HepG2 (cell line): ENCODE results near the gene CCDC66. TPM values are rescaled to one million over a fixed set of nuclear protein-coding genes. Genes with fewer than 3 reads are reported as not detected.

Source experiments
- ATAC-seq: fragments of 200-7000 bp; cut with Tn5 transposase; 3 replicates; pipeline ENCODE4 v1.9.1; 2020; ENCODE audit warnings: mild to moderate bottlenecking, moderate library complexity
- BruUV-seq: library from RNA; stranded (reverse); fragments of 400-500 nt; replicated peaks from 2 replicates; lab custom pipeline; 2021; lab: Mats Ljungman, UMichigan
- CTCF ChIA-PET: fragments of 300-600 bp; formaldehyde crosslinking; extraction: SDS; loops from one replicate; lab custom pipeline; 2021; ENCODE audit warnings: low total read pairs, inconsistent platforms, low intra/inter-chr PET ratio; lab: Yijun Ruan, JAX
- POLR2A ChIA-PET: fragments of 350-600 bp; sonication (Branson Sonifier 250); formaldehyde crosslinking; loops from one replicate; lab custom pipeline; 2020; ENCODE audit warnings: antibody characterized with exemption, inconsistent platforms; lab: Yijun Ruan, JAX
- DNase-seq: peaks from one replicate; pipeline ENCODE4 v3.0.0-alpha.2; 2015; ENCODE audit warnings: low spot score
- FAIRE-seq: peaks from 3 replicates; lab custom pipeline; 2011; peaks lifted over from hg19 to GRCh38; lab: Jason Lieb, UNC
- H2AFZ ChIP-seq: one replicate; pipeline ENCODE4 v1.6.1; 2011; ENCODE audit warnings: low read length, inconsistent platforms
- H3K27ac ChIP-seq: fragments of 300-600 bp; 3 replicates; pipeline ENCODE4 v1.8.0; 2011; ENCODE audit warnings: mixed run types, mild to moderate bottlenecking, mixed read lengths, low read length, inconsistent platforms; ENCODE audit not compliant: insufficient read depth; ENCODE audit errors: extremely low read length
- H3K27me3 ChIP-seq, 2 experiments: fragments of 200-600 bp in 1 of 2; 2 replicates in 1 of 2; 3 replicates in 1 of 2; pipeline versions ENCODE4 v1.6.0 to v1.8.0; 2011; ENCODE audit warnings: low read length in 2 of 2, mild to moderate bottlenecking in 2 of 2, moderate library complexity in 2 of 2, inconsistent platforms in 1 of 2; ENCODE audit not compliant: insufficient read depth in 2 of 2, control insufficient read depth in 1 of 2
- H3K36me3 ChIP-seq, 2 experiments: fragments of 200-600 bp in 1 of 2; replicated peaks in 1 of 2; 2 replicates in 1 of 2; 3 replicates in 1 of 2; pipeline versions ENCODE4 v1.5.1 to v1.8.0; 2011; ENCODE audit warnings: low read length in 2 of 2, inconsistent platforms in 1 of 2; ENCODE audit not compliant: insufficient read depth in 2 of 2, control insufficient read depth in 1 of 2
- H3K4me1 ChIP-seq: 2 replicates; pipeline ENCODE4 v1.5.1; 2012; ENCODE audit warnings: low read length, inconsistent platforms; ENCODE audit not compliant: insufficient read depth
- H3K4me2 ChIP-seq: 2 replicates; pipeline ENCODE4 v1.6.0; 2011; ENCODE audit warnings: low read depth, low read length, inconsistent platforms
- H3K4me3 ChIP-seq, 3 experiments: fragments of 200-600 bp in 1 of 3; sonication (generic), shearing (Covaris generic) in 1 of 3; replicated peaks in 1 of 3; 2 replicates each; pipeline ENCODE4 v1.5.1; 2011 to 2016; ENCODE audit warnings: low read length in 3 of 3, inconsistent platforms in 2 of 3, low read depth in 2 of 3, mild to moderate bottlenecking in 2 of 3, control low read depth in 1 of 3, mixed read lengths in 1 of 3; ENCODE audit not compliant: insufficient read depth in 1 of 3
- H3K79me2 ChIP-seq: one replicate; pipeline ENCODE4 v1.6.1; 2011; ENCODE audit warnings: low read length, inconsistent platforms; ENCODE audit not compliant: insufficient read depth
- H3K9ac ChIP-seq: 2 replicates; pipeline ENCODE4 v1.6.0; 2011; ENCODE audit warnings: mild to moderate bottlenecking, low read depth, low read length, inconsistent platforms; ENCODE audit not compliant: insufficient read depth
- H3K9me3 ChIP-seq: 2 replicates; pipeline ENCODE4 v1.5.1; 2012; ENCODE audit warnings: mild to moderate bottlenecking, low read length
- H4K20me1 ChIP-seq: 2 replicates; pipeline ENCODE4 v1.6.0; 2011; ENCODE audit warnings: inconsistent platforms, mild to moderate bottlenecking, low read length, moderate library complexity; ENCODE audit not compliant: insufficient read depth
- DDIT3 ChIP-seq: sonication (generic); formaldehyde crosslinking; IDR thresholded peaks from 2 replicates; pipeline ENCODE4 v1.4.0; 2020; ENCODE audit warnings: mild to moderate bottlenecking, missing genetic modification reagents
- EHMT2 ChIP-seq: fragments of 200-600 bp; sonication (generic); IDR thresholded peaks from 2 replicates; pipeline ENCODE4 v1.7.0; 2017; ENCODE audit warnings: antibody characterized with exemption, low read depth, low read length, borderline replicate concordance
- GTF3A ChIP-seq: sonication (generic); formaldehyde crosslinking; conservative IDR thresholded peaks from 2 replicates; pipeline ENCODE4 v1.4.0; 2020; ENCODE audit warnings: mild to moderate bottlenecking, missing genetic modification reagents
- POLR2A ChIP-seq, 2 experiments: IDR thresholded peaks; 2 replicates each; pipeline ENCODE4 v1.6.1; 2011; ENCODE audit warnings: low read depth in 2 of 2, low read length in 2 of 2, mild to moderate bottlenecking in 1 of 2, moderate library complexity in 1 of 2; ENCODE audit not compliant: insufficient read depth in 1 of 2
- SATB2 ChIP-seq: sonication (generic); formaldehyde crosslinking; IDR thresholded peaks from 2 replicates; pipeline ENCODE4 v1.5.0; 2020; ENCODE audit warnings: missing genetic modification reagents
- SIX4 ChIP-seq: sonication (generic); formaldehyde crosslinking; IDR thresholded peaks from 2 replicates; pipeline ENCODE4 v1.4.0; 2020; ENCODE audit warnings: missing genetic modification reagents
- SNAI1 ChIP-seq: sonication (generic); formaldehyde crosslinking; IDR thresholded peaks from 2 replicates; pipeline ENCODE4 v1.5.0; 2020; ENCODE audit warnings: mild to moderate bottlenecking, missing genetic modification reagents, borderline replicate concordance
- ZBTB2 ChIP-seq: sonication (generic); formaldehyde crosslinking; IDR thresholded peaks from 2 replicates; pipeline ENCODE4 v1.8.0; 2022; ENCODE audit warnings: low read depth, missing genetic modification reagents
- ZNF224 ChIP-seq: sonication (generic); formaldehyde crosslinking; IDR thresholded peaks from 2 replicates; pipeline ENCODE4 v1.5.0; 2020; ENCODE audit warnings: mild to moderate bottlenecking, missing genetic modification reagents
- ZNF333 ChIP-seq: sonication (generic); formaldehyde crosslinking; IDR thresholded peaks from 2 replicates; pipeline ENCODE4 v1.4.0; 2020; ENCODE audit warnings: mild to moderate bottlenecking, missing genetic modification reagents, borderline replicate concordance
- ZNF484 ChIP-seq: sonication (generic); formaldehyde crosslinking; IDR thresholded peaks from 2 replicates; pipeline ENCODE4 v1.5.1; 2020; ENCODE audit warnings: mild to moderate bottlenecking, low read depth, missing genetic modification reagents, borderline replicate concordance
- WGBS: methylation state at CpG from one replicate; pipeline ENCODE4 v1.1.6; 2017; ENCODE audit warnings: low lambda C conversion rate; 5-methylcytosine and 5-hydroxymethylcytosine counted together
- in situ Hi-C: cut with HindIII; loops from 2 replicates; pipeline ENCODE4 v1.10.0; 2017; ENCODE audit warnings: low pct_unique_long_range_greater_than_20kb; ENCODE audit not compliant: extremely low pct_ligation_motif_present
- intact Hi-C: fragments of 100-400 bp; cut with micrococcal nuclease; formaldehyde crosslinking; loops from one replicate; pipeline ENCODE4 v1.10.0; 2022; ENCODE audit not compliant: unreplicated experiment
- polyA plus RNA-seq, 8 experiments: library from polyadenylated mRNA; depleted of rRNA in 3 of 8; stranded (reverse) in 7 of 8; unstranded in 1 of 8; fragments of >200 nt; fragmentation: Illumina TruSeq in 4 of 8; extraction: Trizol in 4 of 8; gene quantifications; 2 replicates each; pipeline versions ENCODE4 v1.2.1 to v1.2.3, GENCODE V29; 2011 to 2016; ENCODE audit warnings: low read depth in 4 of 8, missing spikeins in 1 of 8, mixed read lengths in 1 of 8; ENCODE audit not compliant: insufficient read depth in 1 of 8
- total RNA-seq, 5 experiments: library from RNA; depleted of rRNA; stranded (reverse); fragments of >200 nt; fragmentation: Illumina TruSeq; extraction: Trizol; gene quantifications; 2 replicates each; pipeline ENCODE4 v1.2.3, GENCODE V29; 2016; ENCODE audit warnings: low read depth in 1 of 5

CCDC66 gene
- total and polyA plus RNA-seq, 2 of the 13 experiments (the other 11 are each of a cell fraction or from before 2014, with no cell fraction given), result 8.4 to 19.9 TPM

- Histone ChIP-seq H3K27me3 (no peaks in the 10 kb centered on the region), H3K9ac (no peak overlapping the region), H3K4me1 (no peaks in the 10 kb centered on the region), H3K9me3 (no peaks in the 10 kb centered on the region), H4K20me1 (no peaks in the 10 kb centered on the region), H3K4me3 (no peak overlapping the region), H2AFZ (no peak overlapping the region), H3K4me2 (no peak overlapping the region), H3K27ac (no peak overlapping the region), H3K79me2 (no peaks in the 10 kb centered on the region), H3K36me3 (peaks cover 5 to 27% of the 10 kb centered on the region in 2 experiments; a peak in 3 of 5 replicates)
- ATAC-seq (no peak), FAIRE-seq (no peak), DNase-seq (no peak)
- POLR2A ChIA-PET, result interaction anchor here (0.8 kb wide), 1 partner anchor 55 kb away, joined by 3 read pairs; the partner anchor contains the start of gene CCDC66
- 97% methylated on average over 6 of the region's 6 CpGs for WGBS
- BruUV-seq, result no TSS peak
- CTCF ChIA-PET, result no interaction called here
- intact Hi-C loops (no loop called here), in situ Hi-C loops (no loop called here)
- no peak for TF ChIP-seq ZNF224 (CRISPR knock-in tag)
- TF ChIP-seq DDIT3 (CRISPR knock-in tag), result no peak
- TF ChIP-seq GTF3A, result no peak
- TF ChIP-seq SATB2 (CRISPR knock-in tag), result no peak
- no peak for TF ChIP-seq EHMT2
- no peak for TF ChIP-seq SNAI1
- no peak for TF ChIP-seq ZNF333 (CRISPR knock-in tag)
- no peak for TF ChIP-seq SIX4
- TF ChIP-seq POLR2A (IDR thresholded peaks at IDR 0.05; ENCODE audit: insufficient read depth in 1 of 2, low read depth in 2 of 2, low read length in 2 of 2), result no peak
- TF ChIP-seq ZNF484 (CRISPR knock-in tag), result no peak
- TF ChIP-seq ZBTB2 (CRISPR knock-in tag), result no peak
Observed at GRCh38 chr3:56612146-56612545, 55.2 kb downstream of the CCDC66 start.
